NCI-H2029 treated with DMSO at 0.1 percent for 48 hours (cell line): ENCODE data around the gene UNC45A.
"Not testable (repeated sequence)": the region's sequence is repeated elsewhere in the genome, so short reads cannot be mapped to it uniquely, and the experiment has no call there.

Source experiments
- DNase-seq: peaks from one replicate; lab custom pipeline; 2025; lab: John Stamatoyannopoulos, UW

UNC45A gene

DNA sequence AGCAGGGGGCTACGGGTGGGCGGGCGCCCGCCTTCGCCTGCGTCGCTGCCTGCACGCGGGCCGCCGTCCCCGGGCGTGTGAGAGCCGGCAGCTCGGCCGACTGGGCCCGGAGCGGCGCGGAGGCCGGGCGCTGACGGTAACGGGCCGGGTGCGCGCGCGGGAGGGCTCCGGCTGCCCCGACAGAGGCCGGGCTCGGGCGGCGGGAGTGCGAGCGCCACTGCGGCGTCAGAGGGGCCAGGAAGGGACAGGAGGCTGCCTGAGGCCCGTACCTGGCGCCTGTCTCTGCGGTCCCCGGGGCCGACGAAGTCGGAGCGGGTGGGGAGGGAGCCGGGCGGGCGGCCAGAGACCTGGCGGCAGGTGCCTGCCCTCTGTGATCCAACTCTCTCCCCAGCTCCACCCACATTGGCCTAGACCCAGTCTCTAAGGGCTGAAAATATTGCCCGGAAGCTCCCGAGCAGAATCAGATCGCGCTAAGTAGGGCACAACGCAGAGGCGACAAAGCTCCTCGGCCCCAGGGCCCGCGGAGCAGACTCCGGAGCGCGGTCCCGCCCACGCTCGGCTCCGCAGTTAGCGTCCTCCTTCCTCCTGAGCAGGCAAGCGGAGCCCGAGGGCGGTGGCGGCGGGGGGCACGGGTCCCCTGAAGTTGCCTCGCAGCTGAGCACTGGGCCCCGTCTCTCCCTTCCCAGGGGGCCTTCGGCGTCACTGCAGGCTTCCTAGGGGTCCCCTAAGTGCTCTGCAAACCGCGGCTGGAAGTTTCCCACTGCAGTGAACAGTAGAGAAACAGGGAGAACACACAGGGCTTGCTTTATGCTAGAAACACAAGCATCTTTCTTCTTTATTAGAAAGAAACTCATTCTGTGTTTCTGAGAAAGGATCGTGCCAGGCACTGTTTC lies 32.0 kb upstream of the UNC45A start, which contains the start of gene MAN2A2:
Gene MAN2A2, plus strand, starts transcription at position 463 of the 893 bp plus-strand sequence. CDS start 906 bp downstream, outside the sequence.
- DNase-seq: no peak

DNA sequence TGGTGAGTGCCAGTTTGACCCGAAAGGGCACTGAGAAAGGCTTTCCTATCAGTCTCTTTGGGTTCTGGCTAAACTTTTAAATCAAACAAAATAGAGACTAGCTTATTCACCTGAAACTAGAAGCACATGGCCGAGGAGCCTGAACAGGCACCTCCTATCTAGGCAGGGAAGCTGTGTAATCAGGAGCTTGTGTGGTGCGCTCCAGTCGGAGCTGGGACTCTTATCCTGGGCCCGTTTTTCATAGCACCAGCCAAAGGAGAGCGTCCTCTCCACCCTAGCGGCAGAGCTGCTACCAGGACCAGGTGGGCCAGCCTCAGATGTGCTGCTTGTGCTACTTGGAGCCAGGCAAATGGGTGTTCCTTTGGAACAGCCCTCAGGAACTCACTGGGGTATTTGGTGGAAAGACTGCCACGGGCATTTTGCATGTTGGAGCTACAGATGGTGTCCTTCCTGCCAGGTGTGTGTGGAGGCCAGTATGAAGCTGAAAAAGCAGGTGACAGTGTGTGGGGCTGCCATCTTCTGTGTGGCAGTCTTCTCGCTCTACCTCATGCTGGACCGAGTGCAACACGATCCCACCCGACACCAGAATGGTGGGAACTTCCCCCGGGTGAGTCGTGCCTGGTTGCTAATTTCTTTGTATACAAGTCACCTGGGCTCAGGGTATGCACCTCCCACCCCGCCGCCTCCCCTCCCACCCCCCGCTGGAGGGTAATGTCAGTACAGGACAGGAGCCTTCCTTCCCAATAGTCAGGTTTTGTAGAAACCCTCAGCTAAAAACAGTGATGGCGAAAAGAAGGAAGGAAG lies 31.1 kb upstream of the UNC45A start:
- DNase-seq: no peak

DNA sequence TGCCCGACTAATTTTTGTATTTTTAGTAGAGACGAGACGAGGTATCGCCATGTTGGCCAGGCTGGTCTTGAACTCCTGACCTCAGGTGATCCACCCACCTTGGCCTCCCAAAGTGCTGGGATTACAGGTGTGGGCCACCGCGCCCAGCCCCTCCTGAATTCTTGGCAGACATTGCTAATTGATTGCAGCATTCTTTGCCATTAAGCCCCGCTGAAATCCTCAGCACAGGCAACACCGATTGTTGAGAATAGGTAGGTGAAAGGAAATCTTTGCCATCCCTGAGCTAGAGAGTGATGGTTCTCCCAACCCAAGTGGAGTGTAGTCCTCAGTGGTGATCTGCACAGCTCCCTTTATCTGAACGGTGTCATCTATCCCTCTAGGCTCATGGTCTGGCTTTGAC lies 30.3 kb upstream of the UNC45A start:
- no peak for DNase-seq

DNA sequence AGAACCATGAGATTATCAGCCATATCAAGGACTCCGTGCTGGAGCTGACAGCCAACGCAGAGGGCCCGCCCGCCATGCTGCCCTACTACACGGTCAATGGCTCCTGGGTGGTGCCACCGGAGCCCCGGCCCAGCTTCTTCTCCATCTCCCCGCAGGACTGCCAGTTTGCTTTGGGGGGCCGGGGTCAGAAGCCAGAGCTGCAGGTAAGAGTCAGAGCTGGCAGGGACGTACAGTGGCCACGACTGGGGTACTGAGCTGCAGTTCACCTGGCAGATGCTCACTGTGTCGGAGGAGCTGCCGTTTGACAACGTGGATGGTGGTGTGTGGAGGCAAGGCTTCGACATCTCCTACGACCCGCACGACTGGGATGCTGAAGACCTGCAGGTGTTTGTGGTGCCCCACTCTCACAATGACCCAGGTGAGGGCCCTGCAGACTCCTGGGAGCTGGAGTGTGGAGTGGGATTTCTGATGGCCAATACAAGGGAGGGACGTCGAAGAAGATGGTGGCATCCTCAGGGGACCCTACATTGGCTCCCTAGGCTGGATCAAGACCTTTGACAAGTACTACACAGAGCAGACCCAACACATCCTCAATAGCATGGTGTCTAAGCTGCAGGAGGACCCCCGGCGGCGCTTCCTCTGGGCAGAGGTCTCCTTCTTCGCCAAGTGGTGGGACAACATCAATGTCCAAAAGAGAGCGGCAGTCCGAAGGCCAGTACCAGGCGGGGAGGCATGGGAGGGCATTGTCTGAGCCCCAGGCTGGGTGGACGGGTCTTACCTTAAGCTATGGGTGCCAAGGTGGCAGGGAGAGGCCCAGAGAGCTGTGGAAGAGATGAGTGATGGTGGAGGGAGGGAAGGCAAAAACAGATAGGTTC lies 29.5 kb upstream of the UNC45A start:
- no peak for DNase-seq

DNA sequence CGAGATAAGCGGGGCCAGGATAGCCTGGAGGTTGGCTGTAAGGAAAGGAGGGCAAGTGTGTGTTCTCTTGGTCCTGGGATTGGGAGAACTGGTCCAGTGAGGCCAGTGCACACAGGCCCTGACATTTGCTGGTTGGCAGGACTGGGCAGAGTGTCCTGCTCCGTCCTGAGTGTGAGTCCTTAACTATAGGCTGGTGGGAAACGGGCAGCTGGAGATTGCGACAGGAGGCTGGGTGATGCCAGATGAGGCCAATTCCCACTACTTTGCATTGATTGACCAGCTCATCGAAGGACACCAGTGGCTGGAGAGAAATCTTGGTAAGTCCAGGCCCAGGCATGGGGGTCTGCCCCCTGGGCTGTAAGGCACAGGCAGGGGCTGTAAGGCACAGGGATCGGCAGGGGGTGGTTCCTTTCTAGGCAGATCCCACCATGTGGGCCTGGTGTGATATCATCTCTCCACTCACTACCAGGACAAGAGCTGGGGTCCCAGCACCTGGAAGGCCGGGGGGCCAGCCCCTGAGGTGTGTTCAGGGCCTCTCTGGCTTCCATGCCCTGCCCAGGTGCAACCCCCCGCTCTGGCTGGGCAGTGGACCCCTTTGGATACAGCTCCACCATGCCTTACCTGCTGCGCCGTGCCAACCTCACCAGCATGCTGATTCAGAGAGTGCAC lies 28.8 kb upstream of the UNC45A start:
- DNase-seq: no peak

DNA sequence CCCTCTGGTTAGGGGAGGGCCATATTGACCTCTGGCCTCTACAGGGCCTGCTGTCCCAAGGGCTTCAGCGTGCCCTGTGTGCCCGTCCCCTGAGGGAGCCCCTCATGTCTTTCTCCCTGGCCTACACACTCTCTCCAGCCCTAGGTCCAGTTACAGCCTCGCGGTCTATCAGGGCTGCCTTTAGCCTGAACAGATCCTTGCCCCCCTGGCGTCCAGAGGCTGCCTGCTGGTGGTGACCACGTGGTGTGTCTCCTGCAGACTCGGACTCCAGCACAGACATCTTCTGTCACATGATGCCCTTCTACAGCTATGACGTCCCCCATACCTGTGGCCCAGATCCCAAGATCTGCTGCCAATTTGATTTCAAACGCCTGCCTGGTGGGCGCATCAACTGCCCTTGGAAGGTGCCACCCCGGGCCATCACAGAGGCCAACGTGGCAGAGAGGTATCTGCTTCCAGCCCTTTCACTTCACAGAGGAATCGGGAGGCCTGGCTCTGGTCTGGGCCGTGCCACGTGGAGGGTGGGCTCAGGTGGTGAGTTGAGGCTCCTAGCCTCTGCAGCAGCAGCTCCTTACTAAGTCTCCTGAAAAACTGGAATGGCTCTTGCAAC lies 27.9 kb upstream of the UNC45A start:
- no peak for DNase-seq

DNA sequence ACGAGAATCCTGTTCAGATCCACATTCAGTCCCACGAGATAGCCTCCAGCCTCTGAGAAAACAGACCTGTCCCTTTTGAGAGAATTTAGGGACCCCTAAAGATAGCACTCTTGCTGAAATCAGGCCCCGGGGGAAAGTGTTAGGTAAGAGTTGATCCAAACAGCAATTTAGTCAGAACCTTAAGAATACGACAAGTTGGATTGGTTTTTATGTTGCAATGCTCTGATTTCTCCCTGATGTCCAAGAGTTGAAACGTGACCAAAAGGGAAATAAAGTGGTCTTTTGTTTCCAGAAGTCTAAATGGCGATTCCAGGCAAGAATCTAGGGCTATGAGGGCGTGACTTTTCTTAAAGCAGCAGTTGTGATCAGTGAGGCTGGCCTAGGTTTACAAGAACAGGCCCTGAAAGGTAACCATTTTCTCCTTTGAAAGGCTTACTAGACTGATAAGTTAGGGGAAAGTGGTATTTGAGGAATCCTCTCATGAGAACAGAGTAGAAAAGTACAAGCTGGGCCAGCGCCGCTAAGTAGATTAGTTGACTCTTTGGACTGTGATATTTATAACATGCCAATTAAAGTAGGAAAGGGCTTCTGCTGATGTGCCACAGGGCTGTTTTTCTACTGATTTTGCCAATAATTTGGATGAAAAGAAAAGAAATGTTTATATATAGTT lies 27.1 kb upstream of the UNC45A start:
- DNase-seq: no peak

DNA sequence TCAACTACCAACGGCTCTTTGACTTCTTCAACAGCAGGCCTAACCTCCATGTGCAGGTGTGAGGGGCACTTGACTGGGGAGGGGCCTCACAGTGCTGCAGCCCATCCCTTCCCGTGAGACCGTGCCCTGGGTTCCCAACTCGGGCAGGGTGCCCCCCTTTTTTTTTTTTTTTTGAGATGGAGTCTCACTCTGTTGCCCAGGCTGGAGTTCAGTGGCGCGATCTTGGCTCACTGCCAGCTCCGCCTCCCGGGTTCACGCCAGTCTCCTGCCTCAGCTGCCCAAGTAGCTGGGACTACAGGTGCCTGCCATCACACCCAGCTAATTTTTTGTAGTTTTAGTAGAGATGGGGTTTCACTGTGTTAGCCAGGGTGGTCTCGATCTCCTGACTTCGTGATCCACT lies 25.6 kb upstream of the UNC45A start:
- DNase-seq: not testable (repeated sequence)

DNA sequence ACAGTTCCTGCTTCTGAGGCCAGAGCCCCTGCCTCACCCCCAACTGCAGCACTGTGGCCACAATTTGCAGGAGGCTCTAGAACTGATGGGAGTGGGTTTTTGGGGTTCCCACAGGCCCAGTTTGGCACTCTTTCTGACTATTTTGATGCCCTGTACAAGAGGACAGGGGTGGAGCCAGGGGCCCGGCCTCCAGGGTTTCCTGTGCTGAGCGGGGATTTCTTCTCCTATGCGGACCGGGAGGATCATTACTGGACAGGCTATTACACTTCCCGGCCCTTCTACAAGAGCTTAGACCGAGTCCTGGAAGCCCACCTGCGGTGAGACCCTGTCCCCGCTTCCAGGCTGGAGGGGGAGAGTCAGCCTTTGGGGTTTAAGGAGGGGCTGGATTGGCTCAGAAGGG lies 25.1 kb upstream of the UNC45A start:
- no peak for DNase-seq

DNA sequence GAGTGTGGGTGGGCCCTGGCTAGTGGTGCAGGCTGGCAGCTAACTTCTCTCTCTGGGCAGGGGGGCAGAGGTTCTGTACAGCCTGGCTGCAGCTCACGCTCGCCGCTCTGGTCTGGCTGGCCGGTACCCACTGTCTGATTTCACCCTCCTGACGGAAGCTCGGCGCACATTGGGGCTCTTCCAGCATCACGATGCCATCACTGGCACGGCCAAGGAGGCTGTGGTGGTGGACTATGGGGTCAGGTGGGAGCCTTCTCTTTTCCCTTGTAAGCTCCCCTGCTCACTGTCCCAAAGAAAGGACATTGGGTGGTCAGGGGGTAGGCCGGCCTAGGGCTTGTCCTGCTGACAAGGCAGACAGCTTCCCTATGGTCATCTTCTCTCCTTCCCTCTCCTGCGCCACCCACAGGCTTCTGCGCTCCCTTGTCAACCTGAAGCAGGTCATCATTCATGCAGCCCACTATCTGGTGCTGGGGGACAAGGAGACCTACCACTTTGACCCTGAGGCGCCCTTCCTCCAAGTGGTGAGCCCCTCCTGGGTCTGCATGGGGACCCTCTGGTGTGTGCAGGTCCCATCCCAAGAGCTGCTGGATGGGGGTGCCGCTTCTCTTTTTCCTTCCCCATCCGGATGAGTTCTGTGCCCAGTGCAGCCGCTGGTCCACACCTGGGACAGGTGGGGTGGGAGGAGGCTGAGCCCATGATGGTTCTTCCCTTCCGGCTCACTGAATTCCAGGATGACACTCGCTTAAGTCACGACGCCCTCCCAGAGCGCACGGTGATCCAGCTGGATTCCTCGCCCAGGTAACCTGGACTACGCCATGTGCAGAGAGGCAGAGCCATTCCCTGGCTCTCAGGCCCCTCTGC lies 24.4 kb upstream of the UNC45A start:
- no peak for DNase-seq

DNA sequence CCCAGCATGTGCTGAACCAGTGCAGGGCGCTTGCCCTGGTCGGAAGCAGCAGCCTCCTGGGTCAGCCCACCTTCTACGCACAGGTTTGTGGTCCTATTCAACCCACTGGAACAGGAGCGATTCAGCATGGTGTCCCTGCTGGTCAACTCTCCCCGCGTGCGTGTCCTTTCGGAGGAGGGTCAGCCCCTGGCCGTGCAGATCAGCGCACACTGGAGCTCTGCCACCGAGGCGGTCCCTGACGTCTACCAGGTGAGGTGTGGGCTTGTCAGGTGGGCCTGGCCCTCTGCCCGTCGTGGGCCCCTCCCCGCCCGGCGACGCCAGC lies 23.8 kb upstream of the UNC45A start:
- DNase-seq: no peak

DNA sequence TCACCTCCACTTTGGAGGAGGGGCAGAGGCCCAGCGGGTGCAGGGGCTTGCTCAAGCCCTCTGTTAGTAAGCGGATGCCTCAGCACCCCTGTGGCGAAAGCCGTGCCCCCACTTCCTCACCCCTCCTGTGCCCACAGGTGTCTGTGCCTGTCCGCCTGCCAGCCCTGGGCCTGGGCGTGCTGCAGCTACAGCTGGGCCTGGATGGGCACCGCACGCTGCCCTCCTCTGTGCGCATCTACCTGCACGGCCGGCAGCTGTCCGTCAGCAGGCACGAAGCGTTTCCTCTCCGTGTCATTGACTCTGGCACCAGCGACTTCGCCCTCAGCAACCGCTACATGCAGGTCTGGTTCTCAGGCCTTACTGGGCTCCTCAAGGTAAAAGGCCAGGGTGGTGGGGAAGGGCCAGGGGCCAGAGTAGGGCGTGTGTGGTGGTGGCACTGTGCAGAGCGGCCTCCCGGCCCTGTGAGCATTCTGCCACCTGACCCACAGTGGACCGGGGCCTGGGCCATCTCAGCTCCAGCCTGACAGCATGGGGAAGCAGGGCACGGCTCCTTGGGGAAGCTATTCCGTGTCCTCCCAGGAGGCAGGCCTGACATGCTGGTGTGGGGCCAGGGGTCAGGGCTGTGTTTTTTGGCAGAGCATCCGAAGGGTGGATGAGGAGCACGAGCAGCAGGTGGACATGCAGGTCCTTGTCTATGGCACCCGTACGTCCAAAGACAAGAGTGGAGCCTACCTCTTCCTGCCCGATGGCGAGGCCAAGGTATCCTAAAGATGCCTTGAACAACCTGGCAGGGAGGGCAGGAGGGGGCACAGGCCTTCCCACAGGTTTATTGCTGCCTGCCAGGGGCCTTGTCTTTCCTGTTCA lies 22.9 kb upstream of the UNC45A start:
- no peak for DNase-seq

DNA sequence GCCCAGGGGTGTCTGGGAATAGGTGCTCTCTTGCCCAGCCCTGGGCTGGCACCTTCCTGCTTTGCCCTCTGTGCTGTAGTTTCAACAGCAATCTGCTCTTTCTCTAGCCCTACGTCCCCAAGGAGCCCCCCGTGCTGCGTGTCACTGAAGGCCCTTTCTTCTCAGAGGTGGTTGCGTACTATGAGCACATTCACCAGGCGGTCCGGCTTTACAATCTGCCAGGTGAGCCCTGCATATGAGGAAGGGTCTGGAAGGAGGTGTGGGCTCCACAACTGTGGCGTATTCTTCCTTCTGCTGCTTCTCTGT lies 22.4 kb upstream of the UNC45A start:
- DNase-seq: no peak

DNA sequence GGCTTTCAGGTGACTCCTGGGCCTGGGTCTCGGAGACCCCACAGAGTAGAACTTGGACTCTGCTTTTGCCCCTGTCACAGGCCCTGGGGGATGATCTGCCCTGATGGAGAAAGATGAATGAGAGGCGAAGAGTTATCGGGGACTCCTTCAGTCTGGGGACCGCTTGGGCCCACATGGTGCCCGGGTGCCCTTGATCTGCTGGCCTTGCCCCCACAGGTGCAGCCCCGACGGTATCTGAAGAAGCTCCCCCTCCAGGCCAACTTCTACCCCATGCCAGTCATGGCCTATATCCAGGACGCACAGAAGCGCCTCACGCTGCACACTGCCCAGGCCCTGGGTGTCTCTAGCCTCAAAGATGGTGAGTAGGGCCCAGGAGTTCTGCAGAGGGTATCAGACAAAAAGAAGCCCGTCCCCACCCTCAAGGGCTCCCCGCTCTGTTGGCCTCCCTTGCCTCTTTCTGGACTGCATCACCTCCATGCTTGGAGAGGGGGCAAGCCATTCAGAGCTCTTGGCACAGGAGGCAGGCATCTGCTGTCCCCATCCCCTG lies 21.6 kb upstream of the UNC45A start:
- DNase-seq: no peak

DNA sequence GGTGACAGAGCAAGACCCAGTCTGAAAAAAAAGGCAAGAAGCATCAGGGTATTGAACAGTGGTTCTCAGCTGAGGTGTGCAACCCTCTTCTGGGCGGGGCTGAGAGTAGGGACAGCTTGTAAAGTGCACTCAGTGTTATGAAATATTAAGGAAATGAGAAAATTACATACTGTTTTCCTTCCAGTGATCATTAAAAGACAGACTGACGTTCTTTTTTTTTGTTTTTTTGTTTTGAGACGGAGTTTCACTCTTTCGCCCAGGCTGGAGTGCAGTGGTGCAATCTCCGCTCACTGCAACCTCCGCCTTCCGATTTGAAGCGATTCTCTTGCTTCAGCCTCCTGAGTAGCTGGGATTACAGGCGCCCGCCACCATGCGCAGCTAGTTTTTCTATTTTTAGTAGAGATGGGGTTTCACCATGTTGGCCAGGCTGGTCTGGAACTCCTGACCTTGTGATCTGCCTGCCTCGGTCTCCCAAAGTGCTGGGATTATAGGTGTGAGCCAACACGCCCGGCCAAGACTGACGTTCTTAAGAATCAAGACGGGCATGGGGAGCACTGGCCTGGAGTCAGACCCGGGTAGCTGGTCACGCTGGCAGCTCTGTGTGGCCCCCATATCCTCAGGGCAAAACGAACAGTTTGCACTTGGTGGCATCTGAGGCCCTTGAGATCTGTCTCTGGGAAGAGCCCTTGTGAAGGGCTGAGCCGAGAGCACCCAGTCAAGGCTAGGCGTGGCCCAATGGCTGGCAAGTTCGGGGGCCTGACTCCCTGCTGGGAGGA lies 20.6 kb upstream of the UNC45A start:
- DNase-seq: no peak

DNA sequence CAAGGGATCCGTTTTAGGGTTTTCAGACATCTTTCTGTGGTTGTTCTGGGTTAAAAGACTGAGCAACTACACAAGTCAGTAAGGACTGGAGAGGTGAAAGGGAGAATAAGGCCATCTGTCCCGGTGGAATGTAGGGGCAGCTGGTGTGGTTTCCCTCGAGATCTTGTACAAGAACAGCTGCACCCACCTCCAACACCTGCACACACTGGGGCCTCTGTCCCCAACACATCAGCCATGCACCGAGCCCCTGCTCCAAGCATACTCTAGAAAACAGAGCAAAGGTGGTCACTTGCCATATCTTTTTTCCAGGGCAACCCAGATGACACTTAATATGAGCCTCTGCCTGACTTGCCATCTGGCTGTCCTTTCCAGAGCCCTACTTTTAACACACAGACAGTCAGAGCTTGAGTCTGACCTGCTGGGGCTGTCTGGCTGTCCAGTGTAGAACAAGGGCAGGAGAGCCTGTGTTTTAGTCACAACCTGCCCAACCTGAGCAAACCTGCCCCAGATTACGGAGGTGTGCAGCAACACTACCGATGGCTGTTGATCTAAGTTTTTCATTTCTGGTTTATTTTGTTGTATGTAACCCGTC lies 19.8 kb upstream of the UNC45A start:
- DNase-seq: no peak

DNA sequence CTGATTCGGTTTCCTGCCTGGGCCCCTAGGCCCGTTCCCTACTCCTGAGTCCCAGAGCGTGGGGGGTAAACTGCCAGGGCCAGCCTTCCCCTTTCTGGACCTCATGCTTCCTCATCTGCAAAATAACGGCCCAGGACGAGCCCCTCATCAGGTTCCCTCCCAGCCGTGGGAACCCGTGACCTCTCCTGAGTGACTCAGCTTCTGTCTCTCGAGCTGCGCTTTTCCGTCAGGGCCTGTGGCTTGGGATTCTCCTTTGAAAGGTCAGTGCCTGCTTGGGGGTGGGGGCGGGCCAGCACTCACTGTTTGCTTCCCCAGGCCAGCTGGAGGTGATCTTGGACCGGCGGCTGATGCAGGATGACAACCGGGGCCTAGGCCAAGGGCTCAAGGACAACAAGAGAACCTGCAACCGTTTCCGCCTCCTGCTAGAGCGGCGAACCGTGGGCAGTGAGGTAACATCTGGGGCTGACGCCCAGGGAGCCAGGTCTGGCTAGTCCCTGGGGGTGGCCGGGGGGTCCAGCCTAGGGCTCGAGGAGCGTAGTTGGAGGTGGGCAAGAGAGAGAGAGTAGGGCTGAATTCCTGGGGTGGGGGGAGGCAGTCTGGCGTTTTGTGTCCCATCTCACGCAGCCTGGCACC lies 19.2 kb upstream of the UNC45A start:
- no peak for DNase-seq
